AG20443 (cell line): ENCODE measurements around the gene NPC1L1.
"Not testable (repeated sequence)": the region's sequence is repeated elsewhere in the genome, so short reads cannot be mapped to it uniquely, and the experiment has no call there.

Experiments
- DNase-seq: peaks from one replicate; pipeline ENCODE4 v3.0.0; 2012; ENCODE audit warnings: low spot score, mixed read lengths

NPC1L1 gene

DNA sequence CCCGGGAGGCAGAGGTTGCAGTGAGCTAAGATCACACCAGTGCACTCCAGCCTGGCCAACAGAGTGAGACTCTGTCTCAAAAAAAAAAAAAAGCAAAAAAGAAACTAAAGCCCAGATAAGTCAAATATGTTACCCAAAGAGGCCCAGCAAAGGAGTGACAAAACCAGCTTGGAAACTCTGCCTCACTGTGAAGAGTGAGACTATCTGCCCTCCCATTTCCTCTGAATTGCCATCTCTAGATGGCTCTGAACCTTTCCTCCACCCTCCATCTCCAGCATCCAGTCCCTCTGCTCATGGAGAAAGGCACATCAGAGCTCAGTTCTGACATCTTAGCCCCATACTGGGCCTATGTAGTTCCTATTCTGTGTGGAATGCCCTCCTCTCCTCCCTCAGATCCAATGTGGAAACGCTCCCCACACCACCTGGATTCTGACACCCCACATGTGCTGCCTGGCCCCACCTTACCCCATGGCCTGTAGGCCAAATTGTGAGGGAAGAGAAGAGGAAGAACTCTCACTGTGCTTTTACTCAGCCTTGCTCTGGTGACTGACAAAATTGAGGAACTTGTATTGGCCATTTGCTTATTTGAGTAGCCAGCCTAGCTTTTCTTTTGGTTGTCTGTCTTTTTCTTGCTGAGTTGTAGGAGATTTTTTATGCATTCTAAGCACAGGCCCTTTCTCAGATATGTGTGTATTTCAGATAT lies 32.7 kb downstream of the NPC1L1 start:
- no peak for DNase-seq

DNA sequence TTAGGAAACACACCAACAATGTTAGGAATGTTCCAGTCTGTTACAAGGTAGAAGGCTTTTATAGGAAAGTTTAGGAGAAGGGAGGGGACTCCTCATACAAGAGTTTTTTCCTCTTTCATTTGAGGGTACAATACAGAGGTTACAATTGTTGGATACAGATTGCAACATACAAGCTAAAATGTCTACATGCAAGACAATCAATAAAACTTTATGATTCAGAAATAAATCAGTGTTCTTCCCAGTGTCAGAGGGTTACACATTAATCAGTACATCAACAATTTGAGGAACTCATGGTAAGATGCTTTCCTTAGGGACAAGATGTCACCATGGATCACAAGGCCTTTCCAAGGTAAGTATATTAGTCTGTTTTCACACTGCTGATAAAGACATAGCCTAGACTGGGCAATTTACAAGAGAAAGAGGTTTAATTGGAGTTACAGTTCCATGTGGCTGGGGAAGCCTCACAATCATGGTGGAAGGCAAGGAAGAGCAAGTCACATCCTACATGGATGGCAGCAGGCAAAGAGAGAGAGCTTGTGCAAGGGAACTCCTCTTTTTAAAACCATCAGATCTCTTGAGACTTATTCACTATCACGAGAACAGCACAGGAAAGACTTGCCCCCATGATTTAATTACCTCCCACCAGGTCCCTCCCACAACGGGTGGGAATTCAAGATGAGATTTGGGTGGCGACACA lies 34.4 kb downstream of the NPC1L1 start:
- DNase-seq, result not testable (repeated sequence)

GRCh38 chr7:44505595-44505994 lies 35.5 kb downstream of the NPC1L1 start:
- no peak for DNase-seq

DNA sequence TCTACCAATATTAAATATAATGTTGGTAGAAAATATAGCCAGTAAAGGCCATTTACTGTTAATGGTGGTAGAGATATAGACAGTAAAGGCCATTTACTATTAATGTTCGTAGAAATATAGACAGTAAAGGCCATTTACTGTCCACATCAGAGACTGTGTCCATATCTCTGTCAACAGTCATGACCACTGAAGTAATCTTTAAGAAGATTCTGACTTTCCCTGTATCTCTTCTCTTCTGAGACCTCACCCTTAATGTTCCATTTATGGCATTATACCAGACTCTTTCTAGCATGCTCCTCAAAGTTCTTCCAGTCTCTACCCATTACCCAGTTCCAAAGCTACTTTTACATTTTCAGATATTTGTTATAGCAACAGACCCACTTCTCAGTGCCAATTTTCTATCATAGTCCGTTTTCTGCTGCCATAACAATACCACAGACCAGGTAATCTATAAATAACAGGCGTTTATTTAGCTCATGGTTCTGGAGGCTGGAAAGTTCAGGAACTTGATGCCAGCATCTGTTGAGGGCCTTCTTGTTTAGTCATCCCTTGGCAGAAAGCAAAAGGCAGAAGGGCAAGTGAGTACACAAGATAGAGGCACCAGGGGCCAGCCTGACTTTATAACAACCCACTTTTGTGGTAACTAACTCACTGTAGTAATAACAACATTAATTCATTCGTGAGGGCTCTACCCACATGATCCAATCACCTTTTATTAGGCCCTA lies 42.7 kb downstream of the NPC1L1 start:
- DNase-seq, result no peak

DNA sequence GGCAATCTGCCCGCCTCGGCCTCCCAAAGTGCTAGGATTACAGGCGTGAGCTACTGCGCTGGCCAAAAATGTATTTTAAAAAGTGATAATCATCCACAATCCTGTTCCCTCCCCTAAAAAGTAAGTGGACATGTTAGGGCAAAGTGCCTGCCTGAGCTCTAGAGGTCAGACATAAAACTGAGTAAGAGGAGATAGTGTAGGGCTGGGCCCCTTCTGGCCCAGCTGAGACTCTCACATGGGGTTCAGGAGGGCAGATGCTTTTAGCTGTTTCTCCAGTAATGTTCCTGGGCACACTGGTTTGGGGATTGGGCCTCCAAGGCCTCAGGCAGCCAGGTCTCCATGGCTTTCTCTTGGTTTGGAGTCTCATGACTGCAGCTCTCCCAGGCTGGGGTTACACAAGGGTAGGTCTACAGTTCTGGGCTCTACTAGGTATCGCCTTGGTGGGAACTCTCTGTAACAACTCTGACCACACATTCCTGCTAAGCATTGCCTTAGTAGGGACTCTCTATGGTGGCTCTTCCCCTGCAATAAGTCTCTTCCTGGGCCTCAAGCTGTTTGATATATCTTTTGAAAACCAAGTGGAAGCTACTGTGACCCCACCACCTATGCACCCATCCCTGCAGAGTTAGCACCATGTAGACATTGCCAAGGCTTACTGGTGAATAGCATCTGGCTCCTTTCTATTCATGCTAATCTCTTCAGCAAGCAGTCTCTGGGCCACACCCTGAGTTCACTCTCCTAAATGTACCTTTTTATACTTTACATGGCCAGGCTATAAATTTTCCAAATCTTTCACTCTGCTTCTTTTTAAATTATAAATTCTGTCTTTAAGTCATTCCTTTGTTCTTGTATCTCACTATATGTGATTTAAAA lies 43.7 kb downstream of the NPC1L1 start:
- DNase-seq, result no peak

GRCh38 chr7:44496385-44496784 lies 44.7 kb downstream of the NPC1L1 start:
- no peak for DNase-seq

- no peak for DNase-seq
Measured at GRCh38 chr7:44494960-44495359, 46.2 kb downstream of the NPC1L1 start.

- DNase-seq, result no peak
Measured at GRCh38 chr7:44491229-44491628, 49.9 kb downstream of the NPC1L1 start.

DNA sequence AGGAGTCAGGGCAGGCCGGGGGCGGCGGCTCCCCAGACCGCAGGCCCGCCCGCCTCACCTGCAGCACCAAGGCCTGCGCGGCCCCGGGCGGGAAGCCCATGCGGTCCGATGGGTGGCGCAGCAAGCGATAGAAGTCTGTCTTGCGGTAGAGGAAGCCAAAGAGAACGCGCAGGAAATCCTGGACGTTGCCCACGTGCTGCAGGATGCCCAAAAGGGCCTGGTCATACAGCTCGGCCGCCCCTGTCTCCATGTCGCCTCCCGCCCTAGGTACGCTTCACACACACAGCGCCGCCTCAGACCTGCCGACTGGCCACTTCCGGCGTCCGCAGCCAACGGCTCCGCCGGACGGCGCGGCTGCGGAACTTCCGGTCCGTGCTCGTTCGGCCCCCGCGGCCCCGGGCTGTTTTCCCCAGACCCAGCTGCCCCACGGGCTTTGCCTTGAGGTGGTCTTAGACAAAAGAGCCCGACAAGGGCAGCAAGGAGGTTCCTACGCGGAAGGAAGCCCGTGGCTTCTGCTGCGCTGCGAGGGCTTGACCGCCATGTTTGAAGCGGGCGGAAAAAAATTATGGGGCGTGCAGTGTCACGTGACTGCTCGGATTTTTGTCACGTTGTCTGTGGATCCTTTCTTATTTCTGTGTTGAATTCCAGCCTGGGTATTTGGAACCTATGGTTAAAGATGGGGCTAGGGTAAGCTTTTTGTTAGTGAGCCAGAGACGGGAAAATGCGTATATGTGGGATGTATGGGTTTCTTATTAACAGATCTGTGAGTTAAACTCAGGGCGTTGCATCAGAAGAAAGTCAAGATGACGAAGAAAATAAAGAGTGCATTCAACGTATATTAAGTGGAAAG lies 50.6 kb downstream of the NPC1L1 start, which contains the start of gene NUDCD3:
Gene NUDCD3 (minus strand): TSS at position 308 of the 850 bp plus-strand sequence. CDS start 58 bp downstream, at position 250.
- DNase-seq, result peak; percentile 93

GRCh38 chr7:44489955-44490350 lies 51.2 kb downstream of the NPC1L1 start:
- DNase-seq, result peak; percentile 51

DNA sequence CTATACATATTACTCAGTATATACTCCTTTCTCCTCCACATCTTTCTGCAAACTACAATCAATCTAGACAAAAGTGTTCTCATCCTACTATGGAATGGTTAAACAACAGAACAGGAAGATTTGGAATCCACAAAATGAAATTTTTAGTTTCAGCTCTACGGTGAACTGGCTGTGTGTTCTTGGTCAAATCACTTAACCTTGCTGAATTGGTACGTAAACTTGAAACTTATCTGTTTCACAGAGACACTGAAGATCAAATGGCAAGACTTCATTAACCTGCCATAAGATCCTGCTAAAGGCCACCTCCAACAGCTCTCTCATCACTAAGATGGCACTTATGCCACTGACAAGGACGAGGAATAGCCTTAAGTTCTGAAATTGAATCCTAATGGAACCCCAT lies 52.2 kb downstream of the NPC1L1 start:
- DNase-seq, result no peak

DNA sequence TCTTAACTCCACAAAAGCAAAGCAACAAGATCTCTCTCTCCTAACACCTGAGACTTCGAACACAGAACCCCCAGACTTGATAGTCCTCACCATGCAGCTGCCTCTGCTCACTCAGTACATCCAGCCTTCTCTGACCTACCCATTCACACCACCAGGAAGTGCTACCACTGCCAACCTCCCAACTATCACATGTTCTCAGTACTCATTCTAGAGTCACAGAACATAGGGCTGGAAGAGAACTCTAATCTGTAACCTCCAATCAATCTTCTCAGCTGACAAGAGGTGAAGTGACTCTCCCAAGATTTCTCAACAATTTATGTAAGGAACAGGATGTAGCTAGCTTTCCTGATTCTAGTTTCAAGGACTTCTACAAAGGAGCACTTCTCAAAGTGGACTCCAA lies 54.4 kb downstream of the NPC1L1 start:
- DNase-seq, result no peak

DNA sequence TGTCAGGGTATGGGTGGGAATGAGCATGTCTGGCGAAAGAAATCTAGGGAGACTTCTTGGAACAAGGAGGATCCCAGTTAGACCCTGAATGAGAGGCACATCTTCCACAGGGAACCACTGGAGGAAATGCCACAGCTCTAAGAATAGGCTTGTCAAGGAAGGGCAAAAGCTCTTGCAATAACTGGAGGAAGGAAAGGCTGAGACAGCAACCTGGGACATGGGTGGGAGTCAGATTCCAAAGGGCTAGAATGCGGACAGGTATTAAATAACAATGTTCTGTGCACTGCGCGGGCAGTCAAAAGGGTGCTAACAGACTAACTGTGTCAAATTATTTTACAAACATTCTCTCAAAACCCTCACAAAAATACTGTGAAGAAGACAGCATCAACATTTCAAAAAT lies 55.1 kb downstream of the NPC1L1 start:
- no peak for DNase-seq

DNA sequence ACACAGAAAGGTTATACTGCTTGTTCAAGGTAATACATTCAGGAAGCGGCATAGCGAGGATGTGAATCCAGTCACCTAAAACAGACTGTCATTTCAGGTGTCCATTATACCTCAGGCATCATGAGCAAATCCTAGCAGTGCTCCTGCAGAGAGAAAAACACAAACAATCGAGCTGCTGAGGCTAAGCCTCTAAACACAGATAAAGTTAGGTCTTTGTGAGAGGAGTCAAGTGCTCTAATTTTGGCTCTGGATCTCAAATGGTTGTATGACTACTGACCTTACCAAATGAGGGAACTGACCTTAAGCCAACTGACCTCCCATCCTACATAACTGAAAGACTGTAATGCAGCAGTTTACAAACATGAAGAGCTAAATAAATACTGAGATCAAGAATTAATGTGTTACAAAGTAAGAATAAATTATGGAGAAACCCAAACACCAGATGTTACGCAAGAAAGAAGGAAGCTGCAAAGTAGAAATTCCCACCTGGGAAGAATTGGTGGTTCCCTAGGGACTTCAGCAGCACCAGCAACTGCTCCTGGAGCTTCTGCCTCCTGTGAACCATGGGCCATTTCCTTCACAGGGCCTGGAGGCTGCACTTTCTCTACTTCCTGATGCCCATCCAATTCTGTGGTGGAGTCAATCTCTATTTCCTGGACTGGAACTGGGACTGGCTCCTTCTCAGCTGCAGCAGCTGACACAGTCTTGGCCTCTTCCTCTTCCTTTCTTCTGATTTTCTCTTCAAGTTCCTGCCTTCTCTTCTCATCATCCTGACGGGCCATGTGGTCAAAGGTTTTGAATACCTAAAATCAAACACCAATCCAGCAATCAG lies 56.4 kb downstream of the NPC1L1 start:
- DNase-seq, result no peak

- DNase-seq, result no peak
Measured at GRCh38 chr7:44482502-44483485, 58.3 kb downstream of the NPC1L1 start.

DNA sequence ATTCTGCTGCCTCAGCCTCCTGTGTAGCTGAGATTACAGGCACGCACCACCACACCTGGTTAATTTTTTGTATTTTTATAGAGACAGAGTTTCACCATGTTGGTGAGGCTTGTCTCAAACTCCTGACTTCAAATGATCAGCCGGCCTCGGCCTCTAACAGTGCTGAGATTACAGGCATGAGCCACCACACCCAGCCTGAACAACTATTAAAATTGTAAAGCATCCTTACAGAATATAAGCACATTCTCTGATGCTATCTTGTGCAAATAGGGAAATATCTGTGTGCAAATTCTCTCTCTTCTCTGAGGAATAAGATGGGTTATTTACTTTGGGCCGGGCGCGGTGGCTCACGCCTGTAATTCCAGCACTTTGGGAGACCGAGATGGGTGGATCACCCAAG lies 63.2 kb downstream of the NPC1L1 start:
- DNase-seq, result no peak

DNA sequence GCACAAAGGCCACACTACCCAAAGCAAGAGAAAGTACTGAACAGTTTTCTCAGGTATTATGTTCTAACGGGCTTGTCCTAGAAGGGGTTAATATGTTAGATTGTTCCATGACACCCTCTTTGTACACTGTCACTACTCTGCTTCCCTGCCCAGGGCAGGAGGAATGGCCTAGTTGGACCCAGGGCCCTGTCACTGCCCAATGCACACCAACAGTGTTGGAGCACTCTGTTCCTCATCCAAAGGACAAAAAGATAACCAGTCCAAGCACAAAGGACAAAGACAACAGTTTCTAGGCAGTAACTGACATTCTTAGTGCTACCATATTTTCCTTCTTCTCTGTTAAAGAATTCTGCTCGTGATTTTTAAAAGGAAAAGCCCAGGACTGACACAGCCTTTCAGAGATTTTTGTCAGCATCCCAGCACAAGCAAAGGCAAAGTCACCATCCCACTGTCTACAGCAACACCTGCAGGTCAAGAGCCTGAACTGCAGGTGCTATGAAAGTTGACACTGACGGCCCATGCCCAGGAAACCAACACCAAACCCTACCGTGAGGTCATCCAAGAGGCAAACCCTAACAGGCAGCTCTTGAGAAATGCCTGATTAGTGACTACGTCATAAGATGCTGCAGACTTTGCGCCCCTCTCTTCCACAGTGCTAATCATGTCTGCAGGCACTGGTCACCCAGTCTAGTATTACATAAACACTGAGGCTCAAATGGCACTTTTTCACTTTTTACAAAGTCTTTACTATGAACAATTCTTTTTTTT lies 63.9 kb downstream of the NPC1L1 start:
- peak; percentile 90 for DNase-seq

DNA sequence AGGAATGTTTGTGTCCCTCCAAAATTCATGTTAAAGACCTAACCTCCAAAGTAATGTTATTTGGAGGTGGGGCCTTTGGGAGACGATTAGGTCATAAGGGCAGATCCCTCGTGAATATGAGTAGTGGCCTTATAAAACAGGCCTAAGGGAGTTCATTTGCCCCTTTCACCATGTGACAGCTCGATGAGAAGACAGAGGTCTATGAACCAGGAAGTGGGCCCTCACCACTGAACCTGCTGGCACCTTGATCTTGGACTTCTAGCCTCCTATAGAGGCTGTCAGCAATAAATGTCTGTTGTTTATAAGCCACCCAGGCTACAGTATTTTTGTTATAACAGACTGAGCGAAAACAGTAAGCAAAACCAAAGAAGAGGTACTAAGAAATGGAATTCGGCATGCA lies 64.8 kb downstream of the NPC1L1 start:
- DNase-seq, result no peak
